ENCODE data around the gene ING4.

DNA sequence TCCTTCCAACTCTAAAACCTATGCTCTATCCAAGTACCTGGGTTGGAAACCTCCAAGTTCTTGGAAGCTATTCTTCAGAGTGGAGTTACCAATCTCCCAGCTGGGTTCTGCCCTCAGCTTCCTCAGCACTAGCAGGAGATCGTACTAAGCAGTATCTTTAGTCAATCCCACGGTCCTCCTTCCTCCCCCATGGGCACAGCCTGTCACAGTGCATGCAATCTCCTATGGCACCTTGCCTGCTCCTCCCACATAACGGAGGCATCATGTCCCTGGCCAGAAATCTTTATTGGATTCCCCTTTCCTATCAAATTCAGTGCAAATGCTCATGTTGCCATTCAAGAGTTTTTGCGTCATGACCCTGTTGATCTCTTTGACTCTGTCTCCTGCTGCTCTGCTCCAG is 21.8 kb downstream of the ING4 start:
- no peak for TF ChIP-seq CTCF (IDR thresholded peaks at IDR 0.05; ENCODE audit: extremely low read depth in 1 of 2, insufficient read depth in 1 of 2, low read depth in 1 of 2, low read length in 2 of 2)
- TF ChIP-seq POLR2AphosphoS5 (IDR thresholded peaks at IDR 0.05; ENCODE audit: insufficient read depth, low read depth, low read length), result no peak
- TF ChIP-seq POLR2A (IDR thresholded peaks at IDR 0.05; ENCODE audit: low read depth, low read length), result no peak
- TF ChIP-seq EZH2 (IDR thresholded peaks at IDR 0.05; ENCODE audit: borderline replicate concordance, low read depth, low read length, severe bottlenecking), result no peak
- TF ChIP-seq JUN (IDR thresholded peaks at IDR 0.05; ENCODE audit: borderline replicate concordance, insufficient read depth, insufficient read length, low read depth), result no peak
- TF ChIP-seq, protein P1, sequence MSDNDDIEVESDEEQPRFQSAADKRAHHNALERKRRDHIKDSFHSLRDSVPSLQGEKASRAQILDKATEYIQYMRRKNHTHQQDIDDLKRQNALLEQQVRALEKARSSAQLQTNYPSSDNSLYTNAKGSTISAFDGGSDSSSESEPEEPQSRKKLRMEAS (IDR thresholded peaks at IDR 0.05; ENCODE audit: insufficient read depth, insufficient read length), result no peak
- TF ChIP-seq FOS (IDR thresholded peaks at IDR 0.05; ENCODE audit: borderline replicate concordance, insufficient read depth, low read length), result no peak
- no peak for TF ChIP-seq MYC (IDR thresholded peaks at IDR 0.05; ENCODE audit: low read depth, low read length)
